ENCODE measurements around the gene SMAD3. TPM values are rescaled to one million over a fixed set of nuclear protein-coding genes. Genes with fewer than 3 reads are reported as not detected.
A peak's percentile ranks its signal among the peaks of the same experiment; 100 is the strongest.

Gene SMAD3
- total and polyA plus RNA-seq, 2 experiments from 2014 or later: 30.8 to 34.0 TPM

DNA sequence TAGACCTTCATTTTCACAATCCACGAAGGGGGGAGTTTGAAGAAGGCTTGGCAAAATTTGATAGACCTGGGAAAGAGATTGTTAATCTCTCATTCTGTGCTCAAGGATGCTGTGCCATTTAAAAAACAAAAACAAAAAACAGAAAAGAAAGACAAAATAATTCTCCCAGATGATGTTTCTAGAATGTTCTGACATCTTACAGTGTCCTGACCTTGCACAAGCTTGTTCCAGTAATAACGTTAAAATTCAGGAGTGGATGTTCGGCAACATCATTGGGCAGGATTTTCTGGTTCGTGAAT is 79.9 kb downstream of the SMAD3 start:
- Histone ChIP-seq H3K27me3 (replicated peaks; ENCODE audit: insufficient read depth) (no peaks in the 10 kb centered on the region), H3K4me1 (ENCODE audit: insufficient read depth) (peaks cover 89% of the 10 kb centered on the region), H3K79me2 (ENCODE audit: insufficient read depth) (peaks cover 82% of the 10 kb centered on the region), H3K27ac (peak overlapping the region; percentile 97), H3K9me2 (ENCODE audit: insufficient read depth) (no peaks in the 10 kb centered on the region), H3K9ac (peak overlapping the region; percentile 83), H3K9me3 (ENCODE audit: low read depth) (no peaks in the 10 kb centered on the region), H4K20me1 (ENCODE audit: insufficient read depth) (no peaks in the 10 kb centered on the region), H3F3A (ENCODE audit: insufficient read depth) (peaks cover 80% of the 10 kb centered on the region), H3K4me2 (ENCODE audit: unreplicated experiment) (no peak overlapping the region), H3K36me3 (ENCODE audit: low read depth) (no peaks in the 10 kb centered on the region), H2AFZ (no peak overlapping the region), H3K4me3 (no peak overlapping the region)
- no peak for TF ChIP-seq EZH2 (IDR thresholded peaks at IDR 0.05; ENCODE audit: insufficient read depth, poor library complexity, severe bottlenecking)
- 50 to 61% methylated on average over 4 of the region's 4 CpGs for WGBS, 2 experiments (ENCODE audit: low coverage in 1 of 2, low lambda C conversion rate in 2 of 2, missing lambda C conversion rate in 2 of 2)
- in situ Hi-C loops (cut with MboI): no loop called here
- DNase-seq: no peak

DNA sequence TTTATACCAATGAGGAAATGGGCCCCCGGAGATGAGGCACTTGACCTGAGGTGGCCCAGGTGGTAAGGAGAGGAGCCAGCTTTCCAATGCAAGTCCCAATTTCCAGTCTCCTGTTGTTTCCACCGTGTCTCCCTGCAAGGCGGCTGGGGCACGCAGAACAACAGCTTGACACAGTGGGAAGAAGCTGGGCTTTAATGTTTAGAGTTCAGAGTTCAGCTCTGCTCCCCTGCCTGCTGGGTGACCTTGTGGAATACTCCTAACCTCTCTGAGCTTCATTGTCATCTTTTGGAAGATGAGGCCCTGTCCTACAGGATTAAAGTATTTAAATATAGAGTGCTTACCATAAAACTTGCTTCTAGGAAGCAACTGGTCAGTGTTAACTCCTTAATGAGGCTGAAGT is 80.3 kb downstream of the SMAD3 start:
- H3K36me3 ChIP-seq (ENCODE audit: low read depth): no peaks in the 10 kb centered on the region
- H3K79me2 ChIP-seq (ENCODE audit: insufficient read depth): peaks cover 78% of the 10 kb centered on the region
- no peak for DNase-seq
- H3K4me2 ChIP-seq (ENCODE audit: unreplicated experiment): no peak overlapping the region
- in situ Hi-C loops (cut with MboI): no loop called here
- H3K27ac ChIP-seq: peak overlapping the region; percentile 97
- no peak overlapping the region for H3K4me3 ChIP-seq
- H3K27me3 ChIP-seq (replicated peaks; ENCODE audit: insufficient read depth): no peaks in the 10 kb centered on the region
- peaks cover 89% of the 10 kb centered on the region for H3K4me1 ChIP-seq (ENCODE audit: insufficient read depth)
- H4K20me1 ChIP-seq (ENCODE audit: insufficient read depth): no peaks in the 10 kb centered on the region
- no peaks in the 10 kb centered on the region for H3K9me3 ChIP-seq (ENCODE audit: low read depth)
- H3F3A ChIP-seq (ENCODE audit: insufficient read depth): peaks cover 80% of the 10 kb centered on the region
- 79 to 81% methylated on average over 4 of the region's 4 CpGs for WGBS, 2 experiments (ENCODE audit: low coverage in 1 of 2, low lambda C conversion rate in 2 of 2, missing lambda C conversion rate in 2 of 2)
- TF ChIP-seq EZH2 (IDR thresholded peaks at IDR 0.05; ENCODE audit: insufficient read depth, poor library complexity, severe bottlenecking): no peak
- no peak for TF ChIP-seq EZH2phosphoT487 (IDR thresholded peaks at IDR 0.05; ENCODE audit: insufficient read depth, low read depth)
- no peaks in the 10 kb centered on the region for H3K9me2 ChIP-seq (ENCODE audit: insufficient read depth)
- peak overlapping the region; percentile 83 for H3K9ac ChIP-seq
- H2AFZ ChIP-seq: no peak overlapping the region

DNA sequence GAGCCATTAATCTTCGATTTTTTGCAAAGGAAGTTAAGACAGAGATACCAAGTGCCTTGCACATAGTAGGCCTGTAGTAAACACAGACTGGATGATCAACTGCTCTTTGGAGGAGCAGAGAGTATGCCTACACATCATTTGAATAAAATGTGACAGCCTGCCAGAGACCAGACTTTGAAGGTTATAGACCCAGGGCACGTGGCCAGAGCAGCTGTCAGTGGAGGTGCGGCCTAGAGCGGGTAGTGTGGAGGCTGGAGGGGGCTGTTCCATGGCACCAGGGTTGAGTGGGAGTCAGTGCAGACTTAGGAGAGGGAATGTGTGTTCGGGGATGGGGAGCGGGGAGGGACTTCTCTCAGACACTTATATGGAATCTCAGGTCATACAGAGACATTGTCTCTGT is 80.8 kb downstream of the SMAD3 start:
- TF ChIP-seq EZH2 (IDR thresholded peaks at IDR 0.05; ENCODE audit: insufficient read depth, poor library complexity, severe bottlenecking) (no peak), EZH2phosphoT487 (IDR thresholded peaks at IDR 0.05; ENCODE audit: insufficient read depth, low read depth) (no peak)
- H2AFZ ChIP-seq: no peak overlapping the region
- H3K27me3 ChIP-seq (replicated peaks; ENCODE audit: insufficient read depth): no peaks in the 10 kb centered on the region
- no peaks in the 10 kb centered on the region for H4K20me1 ChIP-seq (ENCODE audit: insufficient read depth)
- in situ Hi-C loops (cut with MboI): no loop called here
- peak; percentile 92 for DNase-seq
- no peaks in the 10 kb centered on the region for H3K36me3 ChIP-seq (ENCODE audit: low read depth)
- H3K9me2 ChIP-seq (ENCODE audit: insufficient read depth): no peaks in the 10 kb centered on the region
- peaks cover 76% of the 10 kb centered on the region for H3K79me2 ChIP-seq (ENCODE audit: insufficient read depth)
- H3F3A ChIP-seq (ENCODE audit: insufficient read depth): peaks cover 83% of the 10 kb centered on the region
- H3K9ac ChIP-seq: peak overlapping the region; percentile 83
- no peak overlapping the region for H3K4me3 ChIP-seq
- peaks cover 94% of the 10 kb centered on the region for H3K4me1 ChIP-seq (ENCODE audit: insufficient read depth)
- H3K4me2 ChIP-seq (ENCODE audit: unreplicated experiment): peak overlapping the region; percentile 70
- H3K27ac ChIP-seq: peak overlapping the region; percentile 97
- H3K9me3 ChIP-seq (ENCODE audit: low read depth): no peaks in the 10 kb centered on the region
- WGBS, 2 experiments (ENCODE audit: low coverage in 1 of 2, low lambda C conversion rate in 2 of 2, missing lambda C conversion rate in 2 of 2): 18 to 20% methylated on average over 6 of the region's 6 CpGs

DNA sequence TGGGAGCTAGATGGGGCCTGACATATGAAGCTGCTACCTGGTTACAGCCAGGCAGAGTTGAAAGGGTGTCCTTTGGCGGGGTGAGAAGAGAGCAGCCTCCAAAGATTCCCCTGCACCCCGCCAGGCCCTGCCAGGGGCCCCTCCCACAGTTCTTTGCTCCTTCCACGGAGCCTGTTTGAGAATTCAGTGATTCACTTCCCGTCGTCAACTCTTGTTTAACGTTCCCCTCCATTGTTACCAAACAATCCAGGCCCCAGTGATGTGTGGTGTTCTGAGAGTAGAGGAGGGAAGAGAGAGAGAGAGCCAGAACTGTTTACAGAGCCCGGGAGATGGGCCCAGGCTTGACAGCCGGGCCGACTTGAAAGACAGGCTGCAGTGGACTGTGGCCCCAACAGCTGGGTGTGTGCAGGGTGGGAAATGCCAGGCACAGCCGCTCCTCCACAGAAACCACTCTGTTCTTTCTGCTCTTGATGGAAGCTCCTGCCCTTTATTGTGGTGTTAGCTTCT is 81.5 kb downstream of the SMAD3 start:
- H3K27ac ChIP-seq: peak overlapping the region; percentile 97
- H3K27me3 ChIP-seq (replicated peaks; ENCODE audit: insufficient read depth): no peaks in the 10 kb centered on the region
- H4K20me1 ChIP-seq (ENCODE audit: insufficient read depth): no peaks in the 10 kb centered on the region
- TF ChIP-seq EZH2phosphoT487 (IDR thresholded peaks at IDR 0.05; ENCODE audit: insufficient read depth, low read depth) (no peak), EZH2 (IDR thresholded peaks at IDR 0.05; ENCODE audit: insufficient read depth, poor library complexity, severe bottlenecking) (no peak)
- no peaks in the 10 kb centered on the region for H3K36me3 ChIP-seq (ENCODE audit: low read depth)
- WGBS, 2 experiments (ENCODE audit: low coverage in 1 of 2, low lambda C conversion rate in 2 of 2, missing lambda C conversion rate in 2 of 2): 1 to 2% methylated on average over 10 of the region's 10 CpGs
- 0 out of 2 replicates have a peak overlapping the region, but pooled peaks have one; percentile 14 for H3K4me3 ChIP-seq
- H3K9me3 ChIP-seq (ENCODE audit: low read depth): no peaks in the 10 kb centered on the region
- peak overlapping the region; percentile 83 for H3K9ac ChIP-seq
- no peak overlapping the region for H2AFZ ChIP-seq
- in situ Hi-C loops (cut with MboI): no loop called here
- H3K4me1 ChIP-seq (ENCODE audit: insufficient read depth): peaks cover 93% of the 10 kb centered on the region
- peak overlapping the region; percentile 70 for H3K4me2 ChIP-seq (ENCODE audit: unreplicated experiment)
- peaks cover 83% of the 10 kb centered on the region for H3F3A ChIP-seq (ENCODE audit: insufficient read depth)
- H3K9me2 ChIP-seq (ENCODE audit: insufficient read depth): no peaks in the 10 kb centered on the region
- DNase-seq: peak; percentile 96
- H3K79me2 ChIP-seq (ENCODE audit: insufficient read depth): peaks cover 75% of the 10 kb centered on the region
